Measurements from ENCODE around the gene CDC34.
"Not testable (repeated sequence)": the region's sequence is repeated elsewhere in the genome, so short reads cannot be mapped to it uniquely, and the experiment has no call there.

CDC34 gene

DNA sequence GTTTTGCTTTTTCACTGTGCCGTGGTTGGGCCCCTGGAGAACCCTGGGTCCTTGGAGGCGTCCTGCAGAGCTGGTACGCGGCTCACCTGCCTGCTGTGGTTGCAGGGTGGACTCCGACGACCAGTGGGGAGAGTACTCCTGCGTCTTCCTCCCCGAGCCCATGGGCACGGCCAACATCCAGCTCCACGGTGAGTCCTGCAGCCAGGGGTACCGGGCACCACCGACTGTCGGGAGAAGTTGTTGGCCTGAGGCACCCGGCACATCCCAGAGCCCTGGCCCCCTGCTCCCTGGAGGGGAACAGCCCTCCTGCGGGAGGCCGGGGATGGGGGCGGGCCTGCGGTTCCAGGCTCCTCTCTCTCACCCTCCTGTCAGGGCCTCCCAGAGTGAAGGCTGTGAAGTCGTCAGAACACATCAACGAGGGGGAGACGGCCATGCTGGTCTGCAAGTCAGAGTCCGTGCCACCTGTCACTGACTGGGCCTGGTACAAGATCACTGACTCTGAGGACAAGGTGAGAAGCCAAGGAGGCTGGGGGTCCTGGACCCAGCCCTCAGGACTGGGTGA lies 48.8 kb downstream of the CDC34 start:
- no peak for FAIRE-seq
- no peak for DNase-seq (ENCODE audit: insufficient read length)
- TF ChIP-seq TAF1 (IDR thresholded peaks at IDR 0.05; ENCODE audit: borderline replicate concordance, low read depth, low read length) (no peak), POLR2A (IDR thresholded peaks at IDR 0.05; ENCODE audit: low read depth, low read length) (no peak), POLR2AphosphoS5 (IDR thresholded peaks at IDR 0.05; ENCODE audit: low read depth, low read length) (no peak)

GRCh38 chr19:581399-582111 lies 50.0 kb downstream of the CDC34 start:
- TF ChIP-seq TAF1 (IDR thresholded peaks at IDR 0.05; ENCODE audit: borderline replicate concordance, low read depth, low read length) (no peak), POLR2A (IDR thresholded peaks at IDR 0.05; ENCODE audit: low read depth, low read length) (no peak)
- DNase-seq (ENCODE audit: insufficient read length): no peak
- FAIRE-seq: no peak

DNA sequence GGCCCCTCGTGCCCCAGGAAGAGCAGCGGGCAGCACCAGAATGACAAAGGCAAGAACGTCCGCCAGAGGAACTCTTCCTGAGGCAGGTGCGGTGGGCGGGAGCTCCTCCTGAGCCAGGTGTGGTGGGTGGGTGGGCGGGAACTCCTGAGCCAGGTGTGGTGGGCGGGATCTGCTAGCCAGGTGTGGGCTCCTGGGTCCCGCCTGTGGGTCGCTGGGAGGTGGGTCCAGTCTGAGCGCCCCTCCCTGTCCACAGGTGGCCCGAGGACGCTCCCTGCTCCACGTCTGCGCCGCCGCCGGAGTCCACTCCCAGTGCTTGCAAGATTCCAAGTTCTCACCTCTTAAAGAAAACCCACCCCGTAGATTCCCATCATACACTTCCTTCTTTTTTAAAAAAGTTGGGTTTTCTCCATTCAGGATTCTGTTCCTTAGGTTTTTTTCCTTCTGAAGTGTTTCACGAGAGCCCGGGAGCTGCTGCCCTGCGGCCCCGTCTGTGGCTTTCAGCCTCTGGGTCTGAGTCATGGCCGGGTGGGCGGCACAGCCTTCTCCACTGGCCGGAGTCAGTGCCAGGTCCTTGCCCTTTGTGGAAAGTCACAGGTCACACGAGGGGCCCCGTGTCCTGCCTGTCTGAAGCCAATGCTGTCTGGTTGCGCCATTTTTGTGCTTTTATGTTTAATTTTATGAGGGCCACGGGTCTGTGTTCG lies 51.1 kb downstream of the CDC34 start:
- TF ChIP-seq TAF1 (IDR thresholded peaks at IDR 0.05; ENCODE audit: borderline replicate concordance, low read depth, low read length) (no peak), POLR2AphosphoS5 (IDR thresholded peaks at IDR 0.05; ENCODE audit: low read depth, low read length) (no peak), POLR2A (IDR thresholded peaks at IDR 0.05; ENCODE audit: low read depth, low read length) (no peak)
- no peak for DNase-seq (ENCODE audit: insufficient read length)
- FAIRE-seq: no peak

DNA sequence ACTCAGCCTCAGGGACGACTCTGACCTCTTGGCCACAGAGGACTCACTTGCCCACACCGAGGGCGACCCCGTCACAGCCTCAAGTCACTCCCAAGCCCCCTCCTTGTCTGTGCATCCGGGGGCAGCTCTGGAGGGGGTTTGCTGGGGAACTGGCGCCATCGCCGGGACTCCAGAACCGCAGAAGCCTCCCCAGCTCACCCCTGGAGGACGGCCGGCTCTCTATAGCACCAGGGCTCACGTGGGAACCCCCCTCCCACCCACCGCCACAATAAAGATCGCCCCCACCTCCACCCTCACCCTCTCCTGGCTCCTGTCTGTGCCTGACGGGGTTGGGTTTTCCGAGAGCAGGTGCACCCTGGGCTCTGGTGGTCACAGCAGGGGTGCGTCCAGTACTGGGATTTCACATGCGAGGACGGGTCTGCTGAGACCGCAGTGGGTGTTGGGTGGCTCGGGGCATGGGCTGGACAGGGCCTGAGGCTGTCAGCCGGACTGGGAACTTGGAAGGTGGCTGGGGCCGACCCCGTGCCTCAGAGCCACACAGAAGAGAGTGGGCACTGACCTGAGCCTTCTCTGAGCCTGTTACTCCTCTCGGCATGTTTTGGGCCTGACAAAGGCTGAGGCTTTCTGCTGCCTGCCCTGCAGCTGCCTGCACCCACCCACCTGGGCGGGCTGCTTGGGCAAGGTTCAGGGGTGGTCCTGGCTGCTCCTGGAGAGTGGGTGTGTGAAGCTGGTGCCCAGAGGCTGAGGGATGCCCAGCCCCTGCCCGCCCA lies 51.8 kb downstream of the CDC34 start:
- TF ChIP-seq POLR2A (IDR thresholded peaks at IDR 0.05; ENCODE audit: low read depth, low read length) (no peak), POLR2AphosphoS5 (IDR thresholded peaks at IDR 0.05; ENCODE audit: low read depth, low read length) (no peak; the same call in 1 of the 2 replicates), TAF1 (IDR thresholded peaks at IDR 0.05; ENCODE audit: borderline replicate concordance, low read depth, low read length) (no peak)

GRCh38 chr19:583968-584239 lies 52.3 kb downstream of the CDC34 start:
- FAIRE-seq (no peak), DNase-seq (ENCODE audit: insufficient read length) (no peak)
- peak; percentile 65; the same call in 1 of the 2 replicates for TF ChIP-seq POLR2AphosphoS5 (IDR thresholded peaks at IDR 0.05; ENCODE audit: low read depth, low read length)
- TF ChIP-seq TAF1 (IDR thresholded peaks at IDR 0.05; ENCODE audit: borderline replicate concordance, low read depth, low read length): no peak
- TF ChIP-seq POLR2A (IDR thresholded peaks at IDR 0.05; ENCODE audit: low read depth, low read length): peak; percentile 56; the same call in 1 of the 2 replicates

More for the DNA sequence above, 51.8 kb downstream of the CDC34 start:
- FAIRE-seq (no peak), DNase-seq (ENCODE audit: insufficient read length) (no peak)

- TF ChIP-seq POLR2A (IDR thresholded peaks at IDR 0.05; ENCODE audit: low read depth, low read length) (no peak; the same call in 1 of the 2 replicates), POLR2AphosphoS5 (IDR thresholded peaks at IDR 0.05; ENCODE audit: low read depth, low read length) (peak; percentile 65; the same call in 1 of the 2 replicates)
- FAIRE-seq (peak; percentile 27), DNase-seq (ENCODE audit: insufficient read length) (peak; percentile 90)
Measured at GRCh38 chr19:584240-585001, 52.9 kb downstream of the CDC34 start.

DNA sequence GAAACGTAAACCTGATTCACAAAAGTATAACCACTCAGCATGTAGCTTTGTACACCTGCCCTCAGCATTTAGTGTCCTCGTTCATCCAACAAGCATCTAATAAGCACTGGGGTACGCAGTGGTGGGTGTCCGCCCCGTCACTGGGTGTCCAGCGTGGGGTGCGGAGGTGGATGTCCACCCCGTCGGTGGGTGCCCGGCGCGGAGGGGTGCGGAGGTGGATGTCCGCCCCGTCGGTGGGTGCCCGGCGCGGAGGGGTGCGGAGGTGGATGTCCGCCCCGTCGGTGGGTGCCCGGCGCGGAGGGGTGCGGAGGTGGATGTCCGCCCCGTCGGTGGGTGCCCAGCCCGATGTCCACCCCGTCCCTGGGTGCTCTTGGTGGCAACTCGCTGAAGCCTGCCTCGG lies 53.6 kb downstream of the CDC34 start:
- DNase-seq (ENCODE audit: insufficient read length); FAIRE-seq: not testable (repeated sequence)

GRCh38 chr19:585551-586110 lies 54.1 kb downstream of the CDC34 start:
- TF ChIP-seq POLR2A (IDR thresholded peaks at IDR 0.05; ENCODE audit: low read depth, low read length) (no peak), POLR2AphosphoS5 (IDR thresholded peaks at IDR 0.05; ENCODE audit: low read depth, low read length) (no peak), TAF1 (IDR thresholded peaks at IDR 0.05; ENCODE audit: borderline replicate concordance, low read depth, low read length) (no peak)
- DNase-seq (ENCODE audit: insufficient read length) (no peak), FAIRE-seq (no peak)

DNA sequence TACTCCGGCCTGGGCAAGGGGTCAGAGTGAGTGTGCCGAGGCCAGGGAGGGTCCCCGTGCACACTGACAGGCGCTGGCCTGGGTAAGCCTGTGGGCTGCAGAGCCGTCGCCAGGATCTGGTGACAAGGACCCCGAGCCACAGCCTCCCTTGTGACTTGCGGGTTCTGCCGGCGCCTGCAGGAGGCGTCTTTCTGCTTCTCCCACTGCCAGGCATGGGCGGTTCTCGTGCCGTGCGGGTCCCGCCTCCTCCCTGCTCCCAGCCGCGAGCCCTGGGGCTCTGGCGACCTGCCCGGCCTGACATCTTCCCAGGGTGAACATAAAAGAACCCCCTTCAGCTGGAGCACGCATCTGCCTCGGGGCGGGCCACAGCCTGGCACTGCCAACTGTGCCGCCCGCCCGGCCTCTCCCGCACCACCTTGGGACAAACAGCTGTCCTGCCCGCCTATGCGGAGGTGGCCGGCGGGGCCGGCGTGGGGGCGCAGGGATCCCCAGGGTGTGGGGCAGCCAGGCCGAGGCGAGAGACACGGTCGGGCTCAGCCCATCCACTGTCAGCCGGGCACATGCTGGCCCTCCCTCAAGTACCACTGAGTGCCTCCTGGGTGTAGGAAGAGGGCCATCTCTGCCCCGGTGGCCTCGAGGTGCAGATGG lies 56.7 kb downstream of the CDC34 start:
- TF ChIP-seq POLR2A (IDR thresholded peaks at IDR 0.05; ENCODE audit: low read depth, low read length): no peak
- peak; percentile 5 for FAIRE-seq
- peak; percentile 61 for DNase-seq (ENCODE audit: insufficient read length)

DNA sequence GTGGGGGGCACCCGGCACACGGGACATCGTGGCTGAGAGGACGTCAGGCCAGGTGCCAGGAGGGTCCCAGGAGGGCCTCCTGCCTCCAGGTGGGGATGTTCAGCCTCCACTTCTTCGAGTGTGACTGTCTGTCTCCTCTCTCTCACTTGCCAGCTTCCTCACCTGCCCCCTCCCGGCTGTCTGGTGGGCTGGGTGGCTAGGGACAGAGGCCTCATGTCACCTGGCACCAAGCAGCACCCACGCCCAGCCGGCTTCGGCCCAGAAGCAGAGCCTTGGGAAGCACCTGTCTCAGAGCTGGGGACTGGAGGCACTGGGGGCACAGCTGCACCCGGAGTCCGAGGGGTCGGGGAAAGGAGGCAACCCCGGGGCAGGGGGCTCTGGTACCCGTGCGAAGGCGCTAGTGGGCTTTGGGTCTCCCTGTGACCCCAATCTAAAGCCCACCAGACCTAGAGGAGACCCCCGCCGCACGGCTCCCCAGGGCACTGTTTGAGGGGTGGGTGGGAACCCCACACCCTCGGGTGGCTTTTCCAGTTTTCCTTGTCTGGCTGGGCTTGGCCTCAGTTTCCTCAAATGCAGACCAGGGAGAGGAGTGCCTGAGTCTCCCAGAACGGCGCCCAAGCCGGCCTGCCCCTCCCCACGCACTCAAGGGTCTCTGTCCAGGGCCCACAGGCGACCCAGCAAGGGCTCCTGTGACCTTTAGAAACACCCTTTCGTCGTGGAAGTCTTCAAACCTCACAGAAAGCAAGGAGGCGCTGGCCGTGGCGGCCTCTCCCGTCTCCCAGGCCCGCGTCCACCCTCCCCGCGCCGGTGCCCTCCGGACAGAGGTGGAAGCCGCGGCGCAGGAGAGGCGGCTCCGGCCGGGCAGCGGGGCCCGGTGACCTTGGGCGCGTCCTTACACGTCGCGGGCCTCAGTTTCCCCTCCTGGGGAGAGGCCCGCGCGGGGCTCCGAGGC lies 57.5 kb downstream of the CDC34 start:
- DNase-seq (ENCODE audit: insufficient read length): no peak
- FAIRE-seq: no peak
- no peak for TF ChIP-seq TAF1 (IDR thresholded peaks at IDR 0.05; ENCODE audit: borderline replicate concordance, low read depth, low read length)
- no peak for TF ChIP-seq POLR2AphosphoS5 (IDR thresholded peaks at IDR 0.05; ENCODE audit: low read depth, low read length)
- TF ChIP-seq POLR2A (IDR thresholded peaks at IDR 0.05; ENCODE audit: low read depth, low read length): no peak

Data from GM12892 (cell line).